ENCODE measurements around the gene GRM2. TPM values are rescaled to one million over a fixed set of nuclear protein-coding genes. Genes with fewer than 3 reads are reported as not detected.

The GRM2 gene
- under 1 TPM; 0.09 to 0.51 (median 0.20) TPM for total RNA-seq
- polyA plus RNA-seq: under 1 TPM; 0.34 to 0.45 TPM

DNA sequence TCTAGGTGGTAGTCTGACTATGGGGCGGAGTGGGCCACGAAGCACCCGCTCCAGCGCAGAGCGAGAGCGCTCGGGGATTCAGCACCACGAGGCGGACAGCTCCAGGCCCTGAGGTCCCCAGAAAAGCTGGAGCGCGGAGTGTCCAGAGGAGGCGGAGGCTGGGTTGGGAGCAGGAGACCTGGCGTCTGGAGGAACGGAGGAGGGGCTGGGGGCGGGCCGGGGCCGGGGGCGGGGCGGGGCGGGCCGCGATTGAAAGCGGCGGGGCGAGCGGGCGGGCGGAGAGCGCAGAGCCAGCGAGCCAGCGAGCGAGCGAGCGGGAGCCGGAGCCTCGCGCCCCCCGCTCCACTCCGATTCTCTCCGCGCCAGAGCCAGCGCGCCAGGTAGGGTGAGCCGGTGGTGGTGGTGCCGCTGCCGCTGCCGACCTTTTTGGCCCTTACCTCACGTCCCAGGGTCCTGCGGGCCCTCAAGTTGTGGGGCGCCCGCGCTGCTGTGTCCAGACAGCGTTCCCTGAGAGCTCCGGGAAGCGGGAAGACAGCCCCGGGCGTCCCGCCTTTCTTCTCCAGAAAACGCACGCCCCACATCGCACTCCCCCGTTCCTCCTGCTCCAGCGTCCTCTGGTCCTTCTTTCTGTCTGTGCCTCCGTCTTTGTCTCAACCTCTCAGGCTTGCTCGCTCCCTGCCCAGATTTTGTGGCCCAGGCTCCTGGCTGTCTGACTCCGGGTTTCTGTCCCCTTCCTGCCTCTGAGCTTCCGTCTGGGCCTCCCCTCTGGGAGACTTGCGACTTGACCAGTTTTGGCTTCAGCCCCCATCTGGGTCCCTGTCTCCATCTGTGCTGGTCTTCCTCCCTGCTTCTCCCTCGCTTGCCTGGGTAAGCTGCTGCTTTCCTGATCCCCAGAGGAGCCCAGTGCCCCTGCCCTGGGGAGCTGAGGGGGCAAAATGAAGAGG lies at the start of gene GRM2:
GRM2 (plus strand) TSS at position 281 of the 944 bp plus-strand sequence. CDS start 1,916 bp downstream, outside the sequence.
- no peaks in the 10 kb centered on the region for H3K4me1 ChIP-seq
- DNase-seq: peak; percentile 79 to 91 (median 83)
- no peaks in the 10 kb centered on the region for H3K27me3 ChIP-seq
- no peak within 1 kb of the TSS for H3K27ac ChIP-seq
- H3K9me3 ChIP-seq: no peaks in the 10 kb centered on the region
- ATAC-seq: peak; percentile 92 to 98 (median 96)
- WGBS, 2 donors: 8 to 11% methylated on average over 39 to 66 of the region's 69 CpGs
- peaks cover 0 to 5% (median 0%) of the 10 kb centered on the region in 3 donors for H3K36me3 ChIP-seq
- H3K4me3 ChIP-seq: peak within 1 kb of the TSS in 2 of 4 donors; percentile 21 to 49
- FAIRE-seq: no peak
- TF ChIP-seq, protein P1, sequence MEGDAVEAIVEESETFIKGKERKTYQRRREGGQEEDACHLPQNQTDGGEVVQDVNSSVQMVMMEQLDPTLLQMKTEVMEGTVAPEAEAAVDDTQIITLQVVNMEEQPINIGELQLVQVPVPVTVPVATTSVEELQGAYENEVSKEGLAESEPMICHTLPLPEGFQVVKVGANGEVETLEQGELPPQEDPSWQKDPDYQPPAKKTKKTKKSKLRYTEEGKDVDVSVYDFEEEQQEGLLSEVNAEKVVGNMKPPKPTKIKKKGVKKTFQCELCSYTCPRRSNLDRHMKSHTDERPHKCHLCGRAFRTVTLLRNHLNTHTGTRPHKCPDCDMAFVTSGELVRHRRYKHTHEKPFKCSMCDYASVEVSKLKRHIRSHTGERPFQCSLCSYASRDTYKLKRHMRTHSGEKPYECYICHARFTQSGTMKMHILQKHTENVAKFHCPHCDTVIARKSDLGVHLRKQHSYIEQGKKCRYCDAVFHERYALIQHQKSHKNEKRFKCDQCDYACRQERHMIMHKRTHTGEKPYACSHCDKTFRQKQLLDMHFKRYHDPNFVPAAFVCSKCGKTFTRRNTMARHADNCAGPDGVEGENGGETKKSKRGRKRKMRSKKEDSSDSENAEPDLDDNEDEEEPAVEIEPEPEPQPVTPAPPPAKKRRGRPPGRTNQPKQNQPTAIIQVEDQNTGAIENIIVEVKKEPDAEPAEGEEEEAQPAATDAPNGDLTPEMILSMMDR (IDR thresholded peaks at IDR 0.05): no peak
- intact Hi-C loops (cut with DNase I): no loop called here

DNA sequence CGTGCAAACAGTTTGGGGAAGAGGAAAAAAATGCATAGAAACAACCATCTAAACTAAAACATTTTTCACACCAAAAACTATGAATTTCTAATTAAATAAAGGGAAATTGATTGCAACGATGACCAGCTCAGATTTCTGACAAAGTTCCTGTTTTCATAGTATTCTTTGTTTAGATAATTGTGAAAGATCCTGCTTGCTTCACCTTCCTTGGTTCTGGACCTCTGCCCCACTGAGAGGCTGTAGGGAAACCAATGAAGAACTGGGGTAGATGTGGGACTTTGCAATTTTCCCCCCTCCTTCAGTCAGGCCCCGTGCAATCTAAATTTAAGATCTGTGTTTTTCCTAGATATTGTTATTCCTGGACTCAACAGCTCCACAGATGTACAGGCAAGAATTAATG lies 49.6 kb upstream of the GRM2 start:
- ATAC-seq (no peak), DNase-seq (no peak), FAIRE-seq (no peak)
- Histone ChIP-seq H3K4me1 (no peaks in the 10 kb centered on the region), H3K9me3 (no peaks in the 10 kb centered on the region), H3K36me3 (peaks cover 0 to 30% (median 11%) of the 10 kb centered on the region in 3 donors), H3K27ac (no peak overlapping the region), H3K27me3 (no peaks in the 10 kb centered on the region), H3K4me3 (no peak overlapping the region)
- 94 to 95% methylated on average over 3 of the region's 3 CpGs for WGBS, 2 donors
- TF ChIP-seq, protein P1 (IDR thresholded peaks at IDR 0.05): no peak
- intact Hi-C loops (cut with DNase I): no loop called here

DNA sequence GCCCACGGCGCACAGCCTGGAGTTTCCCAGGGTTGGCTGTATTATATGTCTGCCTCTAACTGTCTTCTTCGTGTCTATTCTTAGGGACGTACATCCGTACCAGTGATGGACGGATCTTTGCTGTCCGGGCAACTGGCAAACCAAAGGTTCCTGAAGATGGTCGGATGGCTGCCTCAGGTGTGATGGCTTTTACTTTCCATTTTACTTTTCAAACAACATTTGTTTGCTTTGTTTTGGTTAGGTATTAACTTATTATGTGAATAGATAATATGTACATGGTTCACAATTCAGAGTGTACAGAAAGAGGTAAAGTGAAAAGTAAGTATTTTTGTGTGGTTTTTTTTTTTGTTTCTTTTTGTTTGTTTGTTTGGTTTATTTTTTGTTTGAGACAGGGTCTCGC lies 46.9 kb upstream of the GRM2 start:
- no peaks in the 10 kb centered on the region for H3K27me3 ChIP-seq
- H3K36me3 ChIP-seq: peaks cover 5 to 38% (median 18%) of the 10 kb centered on the region in 3 donors
- 86 to 90% methylated on average over 9 of the region's 9 CpGs for WGBS, 2 donors
- H3K4me3 ChIP-seq: no peak overlapping the region
- TF ChIP-seq, protein P1 (IDR thresholded peaks at IDR 0.05): no peak
- intact Hi-C loops (cut with DNase I): loop anchor here in 1 of 3 donors (10.0 kb wide), 1 partner anchor 155 kb away; the partner anchor contains the start of gene DCAF1
- H3K9me3 ChIP-seq: no peaks in the 10 kb centered on the region
- no peak overlapping the region for H3K27ac ChIP-seq
- no peak for ATAC-seq
- no peak for FAIRE-seq
- no peaks in the 10 kb centered on the region for H3K4me1 ChIP-seq
- no peak for DNase-seq

DNA sequence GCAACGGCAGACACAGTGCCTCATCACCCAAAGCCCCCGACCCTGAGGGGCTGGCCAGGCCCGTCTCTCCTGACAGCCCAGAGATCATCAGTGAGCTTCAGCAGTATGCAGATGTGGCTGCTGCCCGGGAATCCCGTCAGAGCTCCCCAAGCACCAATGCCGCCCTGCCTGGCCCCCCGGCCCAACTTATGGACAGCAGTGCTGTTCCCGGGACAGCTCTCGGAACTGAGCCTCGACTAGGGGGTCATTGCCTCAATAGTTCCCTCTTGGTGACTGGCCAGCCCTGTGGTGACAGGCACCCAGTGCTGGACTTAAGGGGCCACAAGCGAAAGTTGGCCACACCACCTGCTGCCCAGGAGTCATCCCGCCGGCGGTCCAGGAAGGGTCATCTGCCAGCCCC lies 44.4 kb upstream of the GRM2 start:
- Histone ChIP-seq H3K4me1 (no peaks in the 10 kb centered on the region), H3K27me3 (no peaks in the 10 kb centered on the region), H3K27ac (no peak overlapping the region), H3K36me3 (peaks cover 5 to 32% (median 18%) of the 10 kb centered on the region in 3 donors), H3K4me3 (no peak overlapping the region), H3K9me3 (no peaks in the 10 kb centered on the region)
- no peak for ATAC-seq
- no peak for FAIRE-seq
- intact Hi-C loops (cut with DNase I): loop anchor here in 1 of 3 donors (10.0 kb wide), 1 partner anchor 158 kb away; the partner anchor contains the start of gene DCAF1
- peak in 1 of 6 donors; percentile 58 for DNase-seq
- WGBS, 2 donors: 89 to 94% methylated on average over 14 of the region's 14 CpGs
- TF ChIP-seq, protein P1 (IDR thresholded peaks at IDR 0.05): no peak
